GM12892 (cell line): ENCODE data around the gene RCBTB1.

Experiments
- POLR2A ChIP-seq: IDR thresholded peaks from 2 replicates; pipeline ENCODE4 v1.6.1; 2011; ENCODE audit warnings: low read depth, low read length, control low read depth
- POLR2AphosphoS5 ChIP-seq: IDR thresholded peaks from 2 replicates; pipeline ENCODE4 v1.6.1; 2011; ENCODE audit warnings: low read depth, low read length, control low read depth
- TAF1 ChIP-seq: IDR thresholded peaks from 2 replicates; pipeline ENCODE4 v1.6.1; 2011; ENCODE audit warnings: low read depth, mild to moderate bottlenecking, control low read depth, low read length, borderline replicate concordance

- TF ChIP-seq POLR2A (no peak), POLR2AphosphoS5 (no peak), TAF1 (no peak)
These were observed 39.7 kb downstream of the RCBTB1 start for GRCh38 chr13:49545661-49546060.
